HG03432 (cell line): Measurements from ENCODE around the gene FREM2.

ENCODE experiments used
- ATAC-seq: cut with Tn5 transposase; IDR thresholded peaks from one replicate; pipeline ENCODE4 v1.9.1; 2021; ENCODE audit warnings: mild to moderate bottlenecking, moderate library complexity; ENCODE audit not compliant: unreplicated experiment

FREM2 gene

GRCh38 chr13:38686577-38687245, at the start of gene FREM2:
FREM2 (plus strand) TSS chr13:38687077; CDS start chr13:38687345, 268 bp downstream.
- peak; percentile 56 for ATAC-seq

DNA sequence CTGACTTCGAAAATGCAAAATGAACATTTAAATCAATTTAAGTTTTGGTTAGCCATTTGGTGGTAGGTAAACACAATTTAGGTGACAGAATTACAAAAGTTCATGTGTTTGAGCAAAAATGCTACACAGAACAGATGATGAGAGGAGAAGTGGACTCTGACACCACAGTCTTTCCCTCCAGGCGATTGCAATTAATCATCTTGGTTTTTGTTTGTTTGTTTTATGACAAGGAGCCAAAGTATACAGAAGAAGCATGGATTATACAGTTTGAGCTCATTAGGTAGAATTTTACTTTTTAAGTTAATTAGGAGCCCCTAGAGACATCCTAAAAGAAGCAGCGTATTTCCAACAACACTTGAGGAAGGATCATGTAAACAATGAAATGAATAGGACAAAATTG, 49.3 kb upstream of the FREM2 start:
- ATAC-seq = no peak

GRCh38 chr13:38641164-38641948, 45.5 kb upstream of the FREM2 start:
- ATAC-seq = no peak

- ATAC-seq = no peak
These were observed 39.6 kb upstream of the FREM2 start for GRCh38 chr13:38647312-38647711.

- ATAC-seq = no peak
These were observed 38.0 kb upstream of the FREM2 start for GRCh38 chr13:38648912-38649311.

- no peak for ATAC-seq
These were observed 30.2 kb upstream of the FREM2 start for GRCh38 chr13:38656699-38657098.

GRCh38 chr13:38657191-38657590, 29.7 kb upstream of the FREM2 start:
- ATAC-seq = no peak

- ATAC-seq = no peak
These were observed 28.0 kb upstream of the FREM2 start for GRCh38 chr13:38658906-38659305.

GRCh38 chr13:38661010-38661675, 25.7 kb upstream of the FREM2 start:
- no peak for ATAC-seq

- ATAC-seq = no peak
These were observed 24.5 kb upstream of the FREM2 start for GRCh38 chr13:38662362-38662761.

DNA sequence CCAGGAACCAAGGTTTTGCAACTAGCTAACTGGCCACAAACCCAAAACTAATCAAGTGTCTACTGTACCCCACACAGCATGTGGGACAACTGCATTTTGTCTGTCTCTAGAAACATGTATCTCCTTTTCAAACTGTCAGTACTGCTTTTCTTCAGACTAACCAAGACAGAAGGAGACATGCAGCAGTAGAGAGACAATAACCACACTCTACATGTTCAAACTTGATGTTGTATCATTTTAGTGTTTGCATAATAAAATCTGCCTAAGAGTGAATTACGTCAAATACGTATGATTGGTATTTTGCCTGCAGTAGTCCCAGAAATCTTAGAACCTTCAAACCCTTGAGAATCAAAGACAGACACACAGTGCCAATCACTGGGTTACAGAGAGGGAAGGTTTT, 22.0 kb upstream of the FREM2 start:
- ATAC-seq = no peak

GRCh38 chr13:38667526-38668109, 19.3 kb upstream of the FREM2 start:
- ATAC-seq = no peak

- no peak for ATAC-seq
These were observed 17.5 kb upstream of the FREM2 start for GRCh38 chr13:38669234-38669964.

GRCh38 chr13:38670627-38671026, 16.2 kb upstream of the FREM2 start:
- no peak for ATAC-seq

DNA sequence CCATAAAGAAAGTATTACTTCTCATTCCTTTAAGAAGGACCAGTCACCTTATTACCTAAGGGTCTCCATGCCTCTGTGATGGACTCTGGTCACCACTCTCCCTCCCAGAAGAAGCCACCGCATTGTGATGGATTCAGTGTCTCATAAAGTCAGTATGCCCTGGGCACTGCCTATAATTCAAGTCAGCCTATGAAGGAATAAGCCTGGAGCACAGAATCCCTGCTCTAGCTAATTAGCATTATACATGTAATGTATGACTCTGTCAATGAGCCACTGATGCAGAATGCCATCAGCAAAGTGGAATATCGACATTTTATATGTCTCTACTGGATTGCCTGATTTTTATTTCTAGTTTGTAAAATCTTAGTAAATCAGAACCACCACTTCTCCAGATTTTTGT, 14.9 kb upstream of the FREM2 start:
- no peak for ATAC-seq

- no peak for ATAC-seq
These were observed 12.7 kb upstream of the FREM2 start for GRCh38 chr13:38674208-38674607.

DNA sequence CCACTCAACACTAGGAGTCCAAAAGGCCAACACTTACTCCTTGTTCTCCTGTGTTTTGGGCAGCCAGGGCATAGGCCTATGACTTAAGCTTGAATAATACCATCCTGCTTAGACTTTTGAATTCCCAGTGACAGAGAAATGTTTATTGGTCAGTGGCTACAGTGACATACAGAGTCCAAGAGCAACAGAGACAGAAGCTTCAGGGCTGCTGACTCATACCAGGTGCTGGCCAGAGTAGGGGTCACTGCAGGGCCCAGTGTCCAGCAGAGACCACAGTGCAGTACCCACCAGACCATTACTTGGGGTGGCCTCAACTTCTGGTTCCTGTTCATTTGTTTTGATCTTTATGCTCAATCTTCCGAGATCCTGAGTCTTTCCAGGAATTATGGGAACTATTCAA, 6.0 kb upstream of the FREM2 start:
- no peak for ATAC-seq

GRCh38 chr13:38684714-38685113, 2.2 kb upstream of the FREM2 start:
- no peak for ATAC-seq

DNA sequence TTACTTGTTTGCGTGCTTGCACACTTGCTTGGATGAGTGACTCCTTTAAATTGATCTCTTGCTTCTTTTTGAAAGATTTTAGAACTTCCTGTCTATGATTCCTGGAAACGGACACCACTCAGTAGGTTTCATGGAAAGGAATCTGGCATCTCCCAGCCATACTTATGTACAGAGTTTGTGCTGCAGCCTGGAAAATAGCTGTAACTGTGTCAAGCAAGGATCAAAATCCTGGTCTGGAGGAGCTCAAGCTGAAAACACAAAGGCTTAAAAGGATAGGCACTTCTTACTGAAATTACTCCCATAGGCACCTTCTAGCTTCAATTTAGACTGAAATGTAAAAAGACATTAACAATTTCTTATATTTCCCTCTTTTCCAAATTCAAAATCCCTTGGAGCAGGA, 1.4 kb upstream of the FREM2 start:
- ATAC-seq = no peak

GRCh38 chr13:38685974-38686576, 802 bp upstream of the FREM2 start:
- ATAC-seq = no peak
